Type B pancreatic cell (in vitro differentiated cells): ENCODE measurements around the gene UNC79. TPM values are rescaled to one million over a fixed set of nuclear protein-coding genes. Genes with fewer than 3 reads are reported as not detected.

Experiments used
- DNase-seq: peaks from one replicate; pipeline ENCODE4 v3.0.0; 2021; ENCODE audit warnings: mixed read lengths; ENCODE audit not compliant: unreplicated experiment; ENCODE audit errors: extremely low spot score
- H3K27ac Mint-ChIP-seq: 2 replicates; pipeline ENCODE4 v1.8.0; 2021; ENCODE audit warnings: mild to moderate bottlenecking, mixed read lengths
- H3K27me3 Mint-ChIP-seq: 2 replicates; pipeline ENCODE4 v1.8.0; 2021; ENCODE audit warnings: mixed read lengths
- H3K36me3 Mint-ChIP-seq: 2 replicates; pipeline ENCODE4 v1.8.0; 2021; ENCODE audit warnings: mixed read lengths
- H3K4me1 Mint-ChIP-seq: one replicate; pipeline ENCODE4 v1.8.0; 2021; ENCODE audit warnings: mixed read lengths; ENCODE audit not compliant: unreplicated experiment
- H3K4me3 Mint-ChIP-seq: 2 replicates; pipeline ENCODE4 v1.8.0; 2021; ENCODE audit warnings: mild to moderate bottlenecking, mixed read lengths
- H3K9me3 Mint-ChIP-seq: 2 replicates; pipeline ENCODE4 v1.8.0; 2021; ENCODE audit warnings: mixed read lengths
- total RNA-seq: library from RNA; stranded (reverse); gene quantifications from 2 replicates; pipeline ENCODE4 v1.2.1, GENCODE V29; 2021; ENCODE audit warnings: low replicate concordance
- TF ChIP-seq, protein P1 (sequence below): fragments of 200-600 bp; sonication (generic); conservative IDR thresholded peaks from 2 replicates; pipeline ENCODE4 v1.5.0; 2021; ENCODE audit warnings: antibody characterized with exemption, mild to moderate bottlenecking

The UNC79 gene
- total RNA-seq, 1 donor from 2014 or later = 2.1 TPM

DNA sequence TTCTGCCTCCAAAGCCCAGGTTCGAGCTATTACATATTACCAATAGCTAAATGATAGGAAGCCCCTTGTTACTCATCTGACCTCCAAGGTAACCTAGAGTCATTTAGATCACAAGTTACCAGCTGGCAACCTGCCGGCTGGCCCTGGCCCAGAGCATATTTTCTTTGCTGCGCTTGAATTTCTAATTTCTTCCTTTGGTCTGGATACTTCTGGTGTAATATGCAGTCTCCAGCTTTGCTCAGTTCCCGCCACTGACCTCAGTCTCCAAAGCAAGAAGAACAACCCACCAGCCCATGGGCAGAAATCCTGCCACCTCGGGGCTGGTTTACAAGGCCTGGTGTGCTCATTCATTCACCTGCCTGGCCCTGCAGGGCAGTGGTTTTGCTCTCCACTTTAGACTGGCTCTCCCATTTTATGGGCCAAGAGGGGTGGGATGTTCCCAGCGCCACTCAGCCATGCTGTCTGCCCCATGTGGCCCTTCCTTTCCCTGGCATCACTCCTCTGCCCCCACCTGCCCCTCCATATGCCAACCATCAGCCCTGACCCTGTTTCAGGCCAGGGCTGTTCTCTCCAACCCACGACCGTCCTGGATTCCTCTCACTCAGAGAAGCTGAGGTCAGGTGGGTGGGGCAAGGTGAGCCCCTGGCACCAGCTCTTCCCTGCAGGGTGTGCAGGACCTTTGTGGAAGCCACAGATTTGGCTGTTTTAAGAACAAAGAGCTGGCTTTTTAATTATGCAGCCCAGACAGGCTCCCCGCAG is 281.5 kb downstream of the UNC79 start:
- Mint-ChIP-seq H3K9me3 (no peaks in the 10 kb centered on the region), H3K4me3 (no peak overlapping the region), H3K27me3 (peaks cover 20% of the 10 kb centered on the region), H3K27ac (no peak overlapping the region), H3K36me3 (no peaks in the 10 kb centered on the region), H3K4me1 (no peaks in the 10 kb centered on the region)
- TF ChIP-seq, protein P1, sequence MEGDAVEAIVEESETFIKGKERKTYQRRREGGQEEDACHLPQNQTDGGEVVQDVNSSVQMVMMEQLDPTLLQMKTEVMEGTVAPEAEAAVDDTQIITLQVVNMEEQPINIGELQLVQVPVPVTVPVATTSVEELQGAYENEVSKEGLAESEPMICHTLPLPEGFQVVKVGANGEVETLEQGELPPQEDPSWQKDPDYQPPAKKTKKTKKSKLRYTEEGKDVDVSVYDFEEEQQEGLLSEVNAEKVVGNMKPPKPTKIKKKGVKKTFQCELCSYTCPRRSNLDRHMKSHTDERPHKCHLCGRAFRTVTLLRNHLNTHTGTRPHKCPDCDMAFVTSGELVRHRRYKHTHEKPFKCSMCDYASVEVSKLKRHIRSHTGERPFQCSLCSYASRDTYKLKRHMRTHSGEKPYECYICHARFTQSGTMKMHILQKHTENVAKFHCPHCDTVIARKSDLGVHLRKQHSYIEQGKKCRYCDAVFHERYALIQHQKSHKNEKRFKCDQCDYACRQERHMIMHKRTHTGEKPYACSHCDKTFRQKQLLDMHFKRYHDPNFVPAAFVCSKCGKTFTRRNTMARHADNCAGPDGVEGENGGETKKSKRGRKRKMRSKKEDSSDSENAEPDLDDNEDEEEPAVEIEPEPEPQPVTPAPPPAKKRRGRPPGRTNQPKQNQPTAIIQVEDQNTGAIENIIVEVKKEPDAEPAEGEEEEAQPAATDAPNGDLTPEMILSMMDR = no peak
- no peak for DNase-seq

DNA sequence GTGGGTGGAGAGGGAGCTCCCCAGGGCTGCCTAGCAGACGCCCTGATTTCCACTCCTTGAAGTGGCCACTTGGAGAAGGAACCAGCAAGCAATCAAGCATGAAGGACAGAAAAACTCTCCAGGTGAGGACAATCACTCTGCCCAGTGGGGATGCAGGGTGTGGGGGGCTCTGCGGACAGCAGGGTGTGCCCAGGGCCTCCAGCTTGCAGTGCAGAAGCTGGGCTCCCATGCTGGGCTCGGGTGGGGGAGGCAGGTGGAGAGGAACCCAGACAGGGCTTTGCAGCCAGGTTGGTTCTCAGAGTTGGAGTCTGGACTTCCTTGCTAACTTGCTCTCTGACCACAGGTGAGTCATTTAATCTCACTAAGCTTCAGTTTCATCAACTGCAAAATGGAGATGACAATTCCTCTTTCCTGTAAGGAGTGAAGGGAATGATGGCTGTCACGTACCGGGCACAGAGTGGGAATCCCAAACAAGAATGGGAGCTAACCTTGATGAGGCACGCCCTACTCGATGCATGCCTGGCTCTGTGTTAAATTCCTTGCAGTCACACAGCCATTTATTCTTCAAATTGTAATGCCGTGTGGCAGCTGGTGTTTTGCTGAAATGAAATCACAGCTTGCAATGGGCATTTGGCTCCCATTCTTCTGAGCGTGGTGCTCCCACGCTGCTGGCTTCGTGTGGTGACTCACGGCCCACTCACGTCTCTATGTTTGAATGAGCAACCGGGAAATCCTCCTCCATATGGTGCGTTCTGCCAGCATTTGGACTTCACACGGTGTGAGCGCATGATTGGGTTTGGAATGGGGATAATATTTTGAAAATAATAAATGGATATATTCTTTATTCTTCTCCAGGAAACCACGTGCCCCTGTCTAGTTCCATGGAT is 282.3 kb downstream of the UNC79 start:
- H3K9me3 Mint-ChIP-seq = no peaks in the 10 kb centered on the region
- H3K36me3 Mint-ChIP-seq = no peaks in the 10 kb centered on the region
- no peak for DNase-seq
- no peaks in the 10 kb centered on the region for H3K4me1 Mint-ChIP-seq
- no peak overlapping the region for H3K4me3 Mint-ChIP-seq
- TF ChIP-seq, protein P1 = no peak
- peaks cover 18% of the 10 kb centered on the region for H3K27me3 Mint-ChIP-seq
- no peak overlapping the region for H3K27ac Mint-ChIP-seq

DNA sequence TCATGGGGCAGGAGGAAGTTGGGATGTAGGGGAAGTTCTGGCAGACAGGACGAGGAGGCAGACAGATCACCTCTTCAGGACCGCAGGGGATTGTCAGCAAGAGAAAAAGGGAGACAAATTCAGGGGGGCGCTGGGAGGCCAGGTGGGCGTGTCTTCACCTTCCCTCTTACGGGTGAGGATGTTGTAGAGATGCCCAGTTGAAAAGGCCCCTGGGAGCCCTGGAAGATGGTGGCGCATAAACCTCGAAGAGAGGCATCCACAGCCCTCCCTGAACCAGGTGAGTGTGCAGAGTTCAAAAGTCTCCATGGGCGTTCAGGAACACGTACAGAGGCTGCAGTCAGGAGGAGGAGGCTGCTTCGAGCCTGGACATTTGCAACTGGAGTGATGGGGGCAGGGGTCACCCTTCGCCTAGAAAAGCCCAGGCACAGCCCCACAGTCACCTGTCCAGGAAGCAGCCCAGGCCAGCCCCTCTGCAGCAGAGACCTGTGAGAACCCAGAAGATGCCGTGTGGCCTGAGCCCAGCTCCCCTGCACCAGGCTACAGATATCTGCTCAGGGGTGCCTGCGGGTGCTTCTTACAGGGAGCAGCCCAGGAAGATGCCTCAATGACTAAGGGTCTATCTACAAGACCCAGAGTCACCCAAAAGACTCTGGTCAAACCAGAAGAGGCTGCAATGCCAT is 283.1 kb downstream of the UNC79 start:
- TF ChIP-seq, protein P1 = no peak
- no peaks in the 10 kb centered on the region for H3K9me3 Mint-ChIP-seq
- no peaks in the 10 kb centered on the region for H3K36me3 Mint-ChIP-seq
- no peak overlapping the region for H3K4me3 Mint-ChIP-seq
- no peak for DNase-seq
- no peak overlapping the region for H3K27ac Mint-ChIP-seq
- peaks cover 16% of the 10 kb centered on the region for H3K27me3 Mint-ChIP-seq
- H3K4me1 Mint-ChIP-seq = no peaks in the 10 kb centered on the region

DNA sequence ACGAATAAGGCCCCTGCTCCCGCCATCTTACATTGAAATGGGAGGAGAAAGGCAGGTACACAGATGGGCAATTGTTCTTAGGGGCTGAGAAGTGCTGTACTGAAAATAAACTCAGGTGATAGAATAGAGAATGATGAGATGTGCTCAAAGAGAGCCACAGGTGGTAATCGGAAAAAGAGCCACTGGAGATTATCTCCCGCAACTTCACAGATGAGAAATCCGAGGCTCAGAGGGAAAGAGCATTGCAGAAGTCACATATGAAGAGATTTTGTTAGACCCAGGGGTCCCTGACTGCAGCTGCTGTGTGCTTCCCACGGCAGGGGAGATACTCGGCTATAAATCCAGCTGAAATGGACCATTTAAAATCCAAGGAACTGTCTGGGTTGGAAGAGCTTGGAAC is 283.9 kb downstream of the UNC79 start:
- H3K4me3 Mint-ChIP-seq = no peak overlapping the region
- H3K27ac Mint-ChIP-seq = no peak overlapping the region
- H3K27me3 Mint-ChIP-seq = peaks cover 16% of the 10 kb centered on the region
- no peaks in the 10 kb centered on the region for H3K36me3 Mint-ChIP-seq
- TF ChIP-seq, protein P1 = no peak
- no peaks in the 10 kb centered on the region for H3K4me1 Mint-ChIP-seq
- no peak for DNase-seq
- no peaks in the 10 kb centered on the region for H3K9me3 Mint-ChIP-seq

DNA sequence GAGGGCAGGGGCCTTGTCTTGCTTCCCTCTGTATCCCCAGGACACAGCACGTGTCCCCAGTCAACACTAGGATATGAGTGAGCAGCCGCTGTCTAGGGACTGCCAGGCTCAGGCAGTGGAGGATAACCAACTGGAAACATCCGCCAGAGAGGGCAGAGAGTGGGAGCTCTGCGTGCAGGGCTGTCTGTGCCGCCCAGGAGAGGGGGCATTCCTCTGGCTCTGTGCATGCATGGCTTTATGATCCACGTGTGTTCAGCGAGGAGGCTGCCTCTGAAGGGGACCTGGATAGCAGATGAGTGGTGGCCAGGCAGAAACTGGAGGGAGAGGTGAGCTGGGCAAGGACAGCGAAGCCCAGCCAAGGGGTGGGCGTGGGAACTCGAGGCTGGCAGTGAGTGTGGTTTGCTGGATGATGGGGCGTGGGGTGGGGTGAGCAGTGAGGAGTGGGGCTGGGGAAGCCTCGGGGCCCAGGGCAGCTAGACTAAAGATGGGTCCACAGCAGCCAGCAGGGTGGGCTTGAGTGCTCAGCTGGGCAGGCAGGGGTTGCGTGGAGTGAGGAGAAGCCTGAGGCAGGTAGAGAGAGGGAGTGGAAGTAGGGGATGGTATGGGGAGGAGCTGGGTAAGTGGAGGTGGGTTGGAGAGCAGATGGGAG is 284.7 kb downstream of the UNC79 start:
- Mint-ChIP-seq H3K4me3 (no peak overlapping the region), H3K27ac (peak overlapping the region; percentile 46), H3K4me1 (no peaks in the 10 kb centered on the region), H3K9me3 (no peaks in the 10 kb centered on the region), H3K27me3 (peaks cover 16% of the 10 kb centered on the region), H3K36me3 (no peaks in the 10 kb centered on the region)
- no peak for DNase-seq
- TF ChIP-seq, protein P1 = no peak
